HL-60/S4 treated with retinoic acid at 250 ng/mL for 4 days and 3 days (cell line): ENCODE results near the gene SLX4.

Experiments used
- in situ Hi-C: fragments of 300-500 bp; cut with MboI; formaldehyde crosslinking; loops from 2 replicates; pipeline ENCODE4 v1.7.0; 2022; ENCODE audit warnings: low sequenced_read_pairs

SLX4 gene

DNA sequence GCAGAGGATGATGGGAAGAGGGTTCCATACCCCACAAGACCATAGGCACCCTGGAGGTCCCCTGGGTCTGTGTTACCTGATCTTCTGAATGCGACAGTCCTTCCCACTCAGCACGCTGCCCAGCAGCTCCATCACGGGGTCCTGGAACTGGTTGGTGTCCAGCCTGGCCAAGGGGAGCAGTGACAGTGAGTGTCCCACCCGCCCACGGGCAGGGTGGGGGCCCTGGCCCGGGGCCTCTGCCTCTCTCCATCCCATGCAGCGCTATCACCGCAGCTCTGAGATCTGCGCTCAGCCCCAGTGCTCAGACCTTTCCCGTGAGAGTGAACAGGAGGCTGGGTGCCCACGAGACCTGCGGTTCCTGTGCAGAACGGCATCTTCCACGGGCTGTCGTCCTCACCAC lies 49.8 kb downstream of the SLX4 start:
- in situ Hi-C loops: no loop called here

- in situ Hi-C loops: no loop called here
Observed at GRCh38 chr16:3554351-3554928, 57.0 kb downstream of the SLX4 start.

- in situ Hi-C loops: no loop called here
Observed at GRCh38 chr16:3553138-3553923, 58.1 kb downstream of the SLX4 start.

DNA sequence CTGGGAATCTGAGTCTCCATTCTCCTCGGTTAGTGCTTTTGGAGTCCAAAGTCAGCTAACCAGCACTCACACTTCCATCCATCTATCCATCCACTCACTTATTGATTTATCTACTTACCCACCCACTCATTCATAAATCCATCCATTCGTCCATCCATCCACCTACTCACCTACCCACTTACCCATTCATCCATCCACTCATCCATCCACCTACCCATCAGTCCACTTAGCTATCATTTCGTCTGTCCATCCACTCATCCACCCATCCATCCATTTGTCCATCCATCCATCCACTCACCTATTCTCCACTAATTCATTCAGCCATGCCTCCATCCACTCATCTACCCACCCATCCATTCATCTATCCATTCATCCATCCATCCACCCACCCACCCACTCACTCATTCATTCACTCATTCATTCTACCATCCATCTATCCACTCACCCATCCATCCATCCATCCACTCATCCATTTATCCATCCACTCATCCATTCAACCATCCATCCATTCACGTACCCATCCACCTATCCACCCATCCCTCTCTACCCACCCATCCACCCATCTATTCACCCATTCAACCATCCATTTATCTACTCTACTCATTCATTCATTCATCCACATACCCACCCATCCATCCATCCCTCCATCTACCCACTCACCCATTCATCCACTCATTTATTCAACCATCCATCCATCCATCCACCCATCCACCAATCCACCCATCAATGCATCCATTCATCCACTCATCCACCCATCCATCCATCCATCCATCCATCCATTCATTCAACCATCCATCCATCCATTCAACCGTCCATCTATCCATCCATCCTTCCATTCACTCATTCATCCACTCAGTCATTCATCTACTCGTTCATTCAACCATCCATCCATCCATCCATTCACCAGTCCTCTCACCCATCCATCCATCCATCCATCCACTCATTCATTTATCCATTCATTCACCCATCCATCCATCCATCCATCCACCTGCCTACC lies 60.3 kb downstream of the SLX4 start:
- in situ Hi-C loops: no loop called here

DNA sequence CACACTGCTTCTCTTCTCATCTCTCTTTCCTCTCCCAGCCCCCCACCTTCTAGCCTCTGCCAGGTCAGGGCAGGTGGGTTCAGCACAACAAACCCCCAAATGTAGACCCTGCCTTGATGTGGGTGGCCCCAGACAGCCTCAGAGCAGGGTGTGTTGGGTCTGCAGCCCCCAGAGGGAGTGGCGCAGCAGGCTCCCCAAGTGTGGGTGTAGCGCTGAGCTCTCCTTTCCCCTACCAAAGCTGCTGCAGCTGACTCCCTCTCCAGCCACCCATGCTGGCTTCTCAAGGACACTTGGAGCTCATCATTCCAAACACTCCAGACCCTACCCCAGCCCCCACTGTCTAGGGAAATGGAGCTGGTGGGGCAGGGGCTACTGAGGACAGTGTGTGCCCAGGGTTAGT lies 61.5 kb downstream of the SLX4 start:
- in situ Hi-C loops: no loop called here

DNA sequence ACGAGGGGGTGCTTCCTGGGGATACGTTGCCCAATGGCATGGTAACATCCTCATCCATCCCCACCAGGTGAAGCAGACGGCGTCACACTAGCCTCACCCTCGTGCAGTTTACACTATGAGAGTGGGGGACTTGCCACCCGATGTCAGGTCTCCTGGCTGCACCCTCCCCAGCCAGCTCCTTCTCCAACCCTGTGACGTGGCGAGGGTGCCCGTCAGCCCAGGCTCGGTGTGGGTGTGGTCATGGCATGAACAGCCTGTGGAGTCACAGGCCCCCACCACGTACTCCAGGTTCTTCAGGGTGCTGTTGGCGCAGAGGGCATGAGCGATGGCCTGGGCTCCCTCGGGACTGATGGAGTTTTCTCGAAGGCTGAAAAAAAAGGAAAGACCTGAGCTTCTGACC lies 62.5 kb downstream of the SLX4 start:
- in situ Hi-C loops: no loop called here

- in situ Hi-C loops: no loop called here
Observed at GRCh38 chr16:3548445-3548844, 63.0 kb downstream of the SLX4 start.

- in situ Hi-C loops: no loop called here
Observed at GRCh38 chr16:3546986-3547682, 64.3 kb downstream of the SLX4 start.

- in situ Hi-C loops: no loop called here
Observed at GRCh38 chr16:3542601-3543373, 68.6 kb downstream of the SLX4 start.

DNA sequence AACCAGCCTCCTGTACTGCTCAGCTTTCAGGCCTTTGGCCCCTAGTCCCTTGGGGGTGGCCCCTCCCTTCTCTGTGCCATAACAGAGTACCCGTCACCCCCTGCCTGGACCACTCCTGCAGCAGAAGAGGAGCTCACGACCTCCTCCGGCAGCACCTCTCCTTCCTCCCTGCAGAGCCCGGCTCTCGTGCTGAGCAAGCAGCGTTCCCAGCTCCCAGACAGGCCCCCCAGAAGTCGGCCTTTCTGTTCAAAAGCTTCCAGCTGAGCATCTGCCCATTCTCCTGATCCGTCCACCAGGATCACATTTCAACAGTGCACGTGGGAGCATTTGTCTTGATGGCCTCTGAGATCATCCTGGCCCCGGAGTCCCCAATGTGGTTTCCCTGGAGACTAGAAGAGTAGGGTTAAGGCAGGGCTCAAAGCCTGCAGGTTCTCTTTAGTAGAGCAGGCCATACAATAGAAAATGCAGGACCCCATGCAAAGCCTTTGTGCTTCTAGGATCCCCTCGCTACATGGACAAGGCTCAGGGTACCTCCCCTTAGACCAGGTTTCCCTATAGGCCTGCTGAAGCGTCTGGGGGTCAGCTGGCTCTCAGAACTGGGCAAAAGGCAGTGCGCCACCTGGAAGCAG lies 69.8 kb downstream of the SLX4 start:
- in situ Hi-C loops: no loop called here

GRCh38 chr16:3538222-3538621 lies 73.2 kb downstream of the SLX4 start:
- in situ Hi-C loops: no loop called here

DNA sequence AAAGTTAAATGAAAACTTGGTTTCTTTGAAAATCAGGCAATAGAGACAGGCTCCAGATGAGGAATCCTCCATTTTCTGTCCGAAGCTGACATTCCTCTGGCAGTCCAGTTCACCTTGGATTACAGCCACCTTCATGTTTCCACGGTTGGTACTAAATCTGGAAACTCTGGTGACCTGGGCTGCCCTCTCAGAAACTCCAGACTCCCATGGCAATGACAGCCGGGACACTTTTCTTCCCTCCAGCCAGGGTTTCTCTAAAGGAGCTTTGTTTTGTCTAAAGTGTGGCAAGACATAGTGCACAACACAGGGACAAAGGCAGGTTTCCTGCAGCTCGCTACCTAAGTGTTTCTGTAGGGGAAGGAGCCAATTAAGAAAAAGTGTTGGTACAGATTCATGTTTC lies 74.6 kb downstream of the SLX4 start:
- in situ Hi-C loops: no loop called here

- in situ Hi-C loops: no loop called here
Observed at GRCh38 chr16:3536271-3536731, 75.1 kb downstream of the SLX4 start.

DNA sequence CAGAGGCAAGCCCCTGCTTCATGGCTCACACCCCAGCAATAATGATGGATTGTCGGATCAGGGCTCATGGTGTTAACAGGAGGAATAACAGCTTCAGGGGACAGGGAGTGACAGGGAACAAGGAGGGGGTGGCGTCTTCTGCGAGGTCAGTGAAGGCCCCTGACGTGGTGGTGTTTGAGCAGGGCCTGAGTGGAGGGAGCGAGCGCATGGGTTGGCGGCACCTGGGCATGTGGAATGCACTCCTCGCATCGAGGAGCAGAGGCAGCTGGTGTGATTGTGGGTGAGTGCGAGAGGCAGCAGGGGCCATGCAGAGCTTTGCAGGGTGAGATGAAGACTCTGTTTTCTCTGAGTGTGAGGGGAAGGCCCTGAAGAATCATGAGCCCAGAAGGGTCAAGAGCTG lies 77.3 kb downstream of the SLX4 start:
- in situ Hi-C loops: no loop called here

DNA sequence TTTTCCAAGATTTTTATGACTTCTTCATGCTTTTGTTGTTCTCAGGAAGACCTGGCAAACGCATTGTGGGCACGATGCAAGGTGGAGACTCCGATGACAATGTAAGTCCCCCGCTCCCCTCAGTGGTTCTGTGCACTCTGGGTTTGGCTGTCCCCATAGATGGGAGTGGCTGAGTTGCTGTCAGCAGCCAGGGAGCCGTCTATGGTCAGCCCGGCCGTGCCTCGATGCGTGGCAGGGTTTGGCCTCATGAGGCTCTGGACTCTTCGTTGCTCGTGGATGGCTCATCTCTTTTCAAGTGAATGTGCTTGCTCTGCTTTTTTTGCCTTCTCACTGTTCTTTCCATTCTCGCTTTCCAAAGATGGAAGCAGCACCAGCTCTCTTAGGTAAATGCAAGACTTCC lies 78.7 kb downstream of the SLX4 start:
- in situ Hi-C loops: no loop called here
